ENCODE measurements around the gene KLK6.

DNA sequence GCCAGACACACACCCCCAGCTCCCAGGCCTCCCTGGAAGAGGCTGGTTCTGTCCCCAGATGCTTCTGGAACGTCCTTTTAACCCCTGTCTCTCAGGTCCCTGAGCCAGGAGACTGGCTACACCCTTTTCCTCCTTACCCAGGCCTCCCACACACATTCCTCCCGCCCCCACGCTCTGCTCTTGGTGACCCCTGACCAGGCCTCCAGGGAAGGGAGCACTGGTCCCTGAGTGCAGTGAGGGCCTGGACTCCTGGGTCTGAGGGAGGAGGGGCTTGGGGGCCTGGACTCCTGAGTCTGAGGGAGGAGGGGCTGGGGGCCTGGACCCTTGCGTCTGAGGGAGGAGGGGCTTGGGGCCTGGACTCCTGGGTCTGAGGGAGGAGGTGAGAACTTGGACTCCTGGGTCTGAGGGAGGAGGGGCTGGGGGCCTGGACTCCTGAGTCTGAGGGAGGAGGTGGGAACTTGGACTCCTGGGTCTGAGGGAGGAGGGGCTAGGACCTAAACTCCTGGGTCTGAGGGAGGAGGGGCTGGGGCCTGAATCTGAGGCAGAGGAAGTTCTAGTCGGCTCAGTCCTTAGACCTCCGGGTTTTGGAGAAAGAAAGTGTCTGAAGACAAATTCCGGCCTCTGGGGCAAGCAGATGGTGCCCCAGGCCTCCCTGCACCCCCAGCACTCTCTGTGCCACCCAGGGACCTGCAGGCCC, 527 bp downstream of the KLK6 start:
- TF ChIP-seq CTCF (IDR thresholded peaks at IDR 0.05; ENCODE audit: insufficient read depth, low read depth, low read length) (no peak), EZH2 (IDR thresholded peaks at IDR 0.05; ENCODE audit: insufficient read depth, low read length) (no peak)

Data from astrocyte (in vitro differentiated cells and primary cell).